ENCODE measurements around the gene CNOT4.

GRCh38 chr7:135341049-135341448 is 168.9 kb downstream of the CNOT4 start:
- TF ChIP-seq CTCF (conservative IDR thresholded peaks at IDR 0.05; ENCODE audit: low read depth, low read length), result no peak
- TF ChIP-seq RAD21 (IDR thresholded peaks at IDR 0.05; ENCODE audit: low read length), result no peak
- no peak for TF ChIP-seq SMC3 (IDR thresholded peaks at IDR 0.05; ENCODE audit: low read depth, low read length)

All from IMR-90 (cell line).